ENCODE data around the gene MRPL53.
A peak's percentile ranks its signal among the peaks of the same experiment; 100 is the strongest.
"Not testable (repeated sequence)": the region's sequence is repeated elsewhere in the genome, so short reads cannot be mapped to it uniquely, and the experiment has no call there.

MRPL53 gene

DNA sequence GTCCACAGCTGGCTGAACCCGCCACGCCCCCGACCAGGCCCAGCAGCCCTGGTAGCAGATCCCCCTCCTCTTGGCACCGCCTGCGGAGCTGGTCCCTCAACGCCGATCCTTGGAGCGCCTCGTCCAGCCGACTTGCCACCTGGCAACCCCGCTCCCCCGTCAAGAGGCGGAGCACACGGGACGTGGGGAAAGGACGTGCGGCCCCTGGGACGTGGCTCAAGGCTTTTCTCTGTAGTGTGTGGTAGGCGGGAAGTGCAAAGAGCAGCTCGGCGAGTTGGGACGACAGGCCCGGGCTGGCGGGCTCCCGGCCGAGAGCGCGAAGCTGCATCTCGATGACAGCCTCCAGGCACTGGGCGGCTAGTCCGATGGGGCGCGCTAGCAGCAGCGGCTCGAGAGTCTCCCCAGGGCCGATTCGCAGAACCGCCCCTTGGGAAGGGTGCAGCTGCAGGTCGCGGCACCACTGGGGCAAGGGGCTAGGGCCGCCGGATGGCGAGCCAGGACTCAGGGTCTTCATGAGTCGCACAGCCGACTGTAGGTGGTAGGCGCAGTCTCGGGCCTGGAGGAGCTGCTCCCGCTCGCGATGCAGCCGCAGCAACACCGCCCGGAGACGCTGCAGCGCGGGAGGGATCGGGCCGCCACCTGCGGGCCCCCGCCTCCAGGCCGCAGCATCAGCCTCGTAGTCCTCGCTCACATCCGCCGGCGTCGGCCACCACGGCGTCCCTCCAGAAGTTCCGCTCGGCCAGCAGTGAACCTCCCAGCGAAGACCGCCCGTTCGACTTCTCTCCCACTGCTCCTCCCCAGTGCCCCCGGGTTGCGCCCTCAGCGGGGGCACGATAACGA is 9.7 kb upstream of the MRPL53 start:
- no peak for DNase-seq (ENCODE audit: low spot score)

DNA sequence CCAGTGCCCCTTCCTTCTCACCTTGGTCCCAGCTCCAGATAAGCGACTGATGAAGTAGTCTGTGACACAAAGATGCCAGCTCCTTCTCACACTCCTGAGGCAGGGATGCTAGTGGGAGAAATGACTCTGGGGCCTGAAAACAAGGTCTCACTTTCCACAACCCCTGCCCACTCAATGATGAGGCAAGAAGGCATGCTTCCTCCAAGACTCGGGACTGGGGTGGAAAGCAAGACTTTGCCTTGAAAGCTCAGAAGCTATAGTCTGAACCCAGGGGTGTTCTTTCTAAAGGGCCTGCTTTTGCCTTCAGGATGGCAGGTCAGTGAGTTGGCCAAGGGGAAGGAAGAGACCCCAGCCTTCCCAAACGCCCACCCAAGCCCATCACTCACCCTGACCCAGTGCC is 9.0 kb upstream of the MRPL53 start:
- no peak for DNase-seq (ENCODE audit: low spot score)

DNA sequence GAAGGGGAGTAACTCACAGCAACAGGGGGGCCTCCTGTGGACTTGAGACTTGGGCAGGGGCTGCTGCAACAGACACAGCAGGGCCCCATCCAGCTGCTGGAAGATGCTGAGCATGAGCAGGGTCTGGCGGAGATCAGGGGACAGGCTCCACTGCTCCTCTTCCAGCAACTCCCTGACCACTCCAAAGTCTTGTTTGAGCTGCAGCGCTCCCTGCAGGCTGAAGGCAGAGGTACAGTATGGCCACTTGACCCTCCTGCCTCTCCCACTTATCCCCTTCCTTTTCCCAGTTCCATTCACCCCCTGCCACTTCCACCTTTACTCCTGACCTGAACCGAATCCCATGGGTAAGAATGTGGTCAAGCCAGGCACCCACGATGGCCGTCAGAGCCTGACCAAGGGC is 2.4 kb upstream of the MRPL53 start:
- no peak for DNase-seq (ENCODE audit: low spot score)

DNA sequence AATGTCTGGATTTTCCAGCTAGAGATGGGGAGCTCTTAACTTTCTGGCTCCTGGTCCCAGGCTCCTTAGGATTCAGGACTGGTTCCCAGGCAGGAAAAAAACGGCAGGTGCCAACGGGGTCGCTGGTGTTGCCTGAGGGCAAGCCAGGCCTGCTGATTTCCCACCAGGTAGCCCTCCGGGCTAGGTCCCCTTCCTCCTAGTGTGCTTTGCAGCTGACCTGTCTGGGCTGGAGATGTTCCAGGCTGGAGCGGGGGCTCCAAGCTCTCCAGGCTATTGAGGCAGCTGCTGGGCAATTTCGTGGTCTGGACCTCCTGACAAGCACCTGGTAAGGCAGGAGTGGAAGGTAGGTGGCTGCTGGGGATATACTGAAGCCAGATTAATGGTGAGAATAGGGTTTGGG is 2.0 kb upstream of the MRPL53 start:
- DNase-seq (ENCODE audit: low spot score): no peak

DNA sequence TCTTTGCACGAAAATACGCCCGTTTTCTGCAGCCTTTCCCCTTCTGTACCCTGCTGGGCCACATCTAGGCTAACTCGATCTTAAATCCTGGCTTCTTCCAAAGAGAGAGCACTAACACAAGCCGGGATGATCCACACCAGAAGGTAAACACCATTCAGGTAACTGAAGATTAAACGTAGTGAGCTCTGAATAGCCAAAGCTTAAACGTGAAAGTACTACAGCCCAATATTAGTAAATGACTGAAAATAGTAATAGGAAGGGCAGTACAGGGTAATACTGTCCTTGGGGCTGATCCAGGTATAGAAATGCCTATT is 422 bp upstream of the MRPL53 start:
- DNase-seq (ENCODE audit: low spot score): no peak

DNA sequence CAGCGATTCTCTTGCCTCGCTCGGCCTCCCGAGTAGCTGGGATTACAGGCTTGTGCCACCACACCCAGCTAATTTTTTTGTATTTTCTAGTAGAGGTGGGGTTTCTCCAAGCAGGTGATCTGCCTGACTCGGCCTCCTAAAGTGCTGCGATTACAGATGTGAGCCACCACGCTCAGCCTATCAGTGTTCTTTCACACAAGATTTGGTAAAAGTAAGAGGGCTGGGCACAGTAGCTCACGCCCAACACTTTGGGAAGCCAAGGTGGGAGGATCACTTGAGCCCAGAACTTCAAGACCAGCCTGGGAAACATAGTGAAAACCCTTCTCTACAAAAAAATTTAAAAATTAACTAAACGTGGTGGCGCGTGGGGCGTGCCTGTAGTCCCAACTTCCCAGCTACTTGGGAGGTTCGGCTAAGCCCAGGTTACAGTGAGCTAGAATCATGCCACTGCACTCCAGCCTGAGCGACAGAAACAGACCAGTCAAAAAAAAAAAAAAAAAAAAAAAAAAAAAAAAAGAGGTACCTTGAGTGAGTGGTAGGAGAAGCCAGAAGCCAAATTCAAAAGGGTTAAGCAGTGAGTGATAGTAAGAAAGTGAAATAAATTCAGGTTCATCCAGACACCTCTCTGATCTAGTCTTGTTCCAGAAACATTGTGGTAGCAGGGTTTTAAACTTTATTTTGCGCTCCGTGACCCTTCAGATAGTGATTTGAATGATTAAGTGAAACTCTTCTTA is 981 bp downstream of the MRPL53 start:
- no peak for DNase-seq (ENCODE audit: low spot score)

DNA sequence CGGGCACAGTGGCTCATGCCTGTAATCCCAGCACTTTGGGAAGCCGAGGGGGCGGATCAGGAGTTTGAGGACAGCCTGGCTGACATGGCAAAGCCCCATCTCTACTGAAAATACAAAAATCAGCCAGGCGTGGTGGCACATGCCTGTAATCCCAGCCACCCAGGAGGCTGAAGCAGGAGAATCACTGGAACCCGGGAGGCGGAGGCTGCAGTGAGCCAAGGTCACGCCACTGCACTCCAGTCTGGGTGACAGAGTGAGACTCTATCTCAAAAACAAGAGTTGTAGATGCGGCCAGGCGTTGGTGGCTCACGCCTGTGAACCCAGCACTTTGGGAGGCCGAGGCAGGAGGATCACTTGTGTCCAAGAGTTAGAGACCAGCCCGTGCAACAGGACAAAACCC is 1.7 kb downstream of the MRPL53 start:
- not testable (repeated sequence) for DNase-seq (ENCODE audit: low spot score)

DNA sequence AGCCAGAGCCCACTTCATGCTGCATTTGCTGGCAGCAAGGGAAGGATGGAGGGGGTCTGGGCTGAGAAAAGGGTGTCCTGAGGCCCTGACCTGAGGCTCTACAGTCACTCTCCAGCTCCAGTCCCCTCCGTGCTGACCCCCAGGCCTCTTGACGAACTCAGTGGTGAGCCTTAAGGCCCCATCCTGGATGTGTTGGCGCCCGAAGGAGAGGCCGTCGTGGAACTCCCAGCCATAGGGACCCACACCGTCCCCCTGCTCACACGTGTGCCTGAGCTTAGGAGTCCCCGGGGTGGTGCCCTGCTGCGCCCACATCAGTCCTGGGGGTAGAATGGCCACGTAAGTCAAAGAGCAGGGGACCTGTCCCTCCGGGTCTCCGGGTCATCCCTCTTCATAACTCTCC is 8.1 kb downstream of the MRPL53 start:
- DNase-seq (ENCODE audit: low spot score): no peak

DNA sequence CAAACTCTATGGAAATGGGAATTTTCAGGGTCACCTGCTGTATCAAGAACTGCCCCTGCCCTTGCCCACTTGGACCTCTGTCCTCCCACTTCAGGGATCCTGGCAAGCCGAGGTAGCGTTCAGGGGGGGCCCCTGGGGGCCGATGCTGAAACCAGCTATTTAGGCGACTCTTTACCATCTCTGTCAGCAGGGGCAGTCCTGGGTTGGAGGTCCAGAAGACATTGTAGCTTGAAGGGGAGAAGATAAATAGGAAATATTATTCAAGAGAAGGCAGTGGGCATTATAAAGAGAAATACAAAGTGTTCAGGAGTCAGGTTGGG is 9.7 kb downstream of the MRPL53 start:
- DNase-seq (ENCODE audit: low spot score): no peak

DNA sequence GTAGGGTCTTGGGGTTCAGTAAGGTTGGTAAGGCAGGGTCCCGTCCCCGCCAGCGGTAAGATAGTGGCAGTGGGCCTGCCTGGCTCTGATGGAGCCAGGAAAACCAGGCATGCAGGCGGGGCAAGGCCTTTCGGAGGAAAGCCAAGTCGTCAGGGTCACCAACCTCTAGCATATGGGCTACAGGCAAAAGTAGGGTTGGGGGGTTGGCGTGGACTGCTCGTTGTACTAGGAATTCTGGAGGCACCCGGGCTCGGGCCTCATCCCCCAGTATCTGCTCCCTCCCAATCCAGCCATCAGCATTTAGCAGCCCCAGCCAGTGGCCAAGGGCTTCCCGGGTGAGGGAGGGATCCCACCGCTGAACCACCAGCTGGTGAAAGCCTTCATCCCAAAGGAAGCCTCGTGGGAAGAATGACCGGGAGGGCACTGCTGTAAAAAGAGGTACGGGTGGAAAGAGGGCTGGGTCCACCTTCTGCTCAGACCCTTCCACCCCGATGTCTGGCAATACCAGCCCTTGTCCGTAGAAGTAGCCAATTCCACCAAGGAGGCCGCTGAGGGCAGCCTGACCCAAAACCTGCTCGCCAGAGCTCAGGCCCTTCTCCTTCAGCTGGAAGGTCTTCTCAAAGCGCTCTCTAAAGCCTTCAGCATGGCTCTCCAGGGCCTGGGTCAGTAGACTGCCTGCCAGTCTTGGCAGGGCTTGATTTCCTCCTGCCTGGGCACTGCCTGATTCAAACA is 10.3 kb downstream of the MRPL53 start:
- no peak for DNase-seq (ENCODE audit: low spot score)

DNA sequence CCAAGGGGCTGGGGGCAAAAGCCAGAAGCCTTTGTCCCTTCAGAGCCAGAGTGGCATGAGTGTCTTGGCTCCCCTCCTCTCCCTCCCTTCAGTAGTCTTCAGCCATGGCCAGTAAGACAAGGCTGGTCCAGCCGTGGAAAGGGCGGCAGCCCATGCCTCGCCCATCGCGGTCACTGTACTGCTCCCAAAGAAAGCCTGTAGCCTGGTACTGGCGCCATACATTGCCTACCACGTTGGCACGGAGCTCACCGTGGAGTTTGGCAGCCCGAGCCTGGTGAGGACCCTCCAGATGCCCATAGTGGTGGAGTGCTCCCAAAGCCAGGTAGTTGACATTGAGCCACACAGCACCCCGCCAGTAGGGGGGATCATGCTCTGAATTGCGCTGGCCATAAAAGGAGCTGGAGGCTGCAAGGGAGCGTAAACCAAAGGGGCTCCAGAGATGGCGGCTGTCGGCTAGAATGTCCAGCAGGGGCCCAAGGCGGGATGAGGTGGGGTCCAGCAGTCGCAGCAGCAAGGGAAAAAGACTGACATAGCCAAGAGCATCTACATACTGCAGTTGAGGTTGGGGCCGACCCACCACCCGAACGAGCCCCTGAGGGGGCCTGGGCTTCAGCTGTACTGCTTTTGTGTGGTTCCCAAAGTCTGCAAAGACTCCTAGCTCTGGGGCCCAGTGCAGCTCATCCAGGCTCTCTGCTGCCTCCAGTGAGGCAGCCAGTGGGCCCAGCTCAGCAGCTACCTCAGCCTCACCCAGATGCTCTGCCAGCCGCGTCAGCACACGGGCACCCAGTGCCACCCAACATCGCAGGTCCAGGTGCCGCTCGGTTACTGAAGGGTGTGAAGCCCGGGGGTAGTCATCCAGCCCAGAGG is 11.1 kb downstream of the MRPL53 start:
- no peak for DNase-seq (ENCODE audit: low spot score)

DNA sequence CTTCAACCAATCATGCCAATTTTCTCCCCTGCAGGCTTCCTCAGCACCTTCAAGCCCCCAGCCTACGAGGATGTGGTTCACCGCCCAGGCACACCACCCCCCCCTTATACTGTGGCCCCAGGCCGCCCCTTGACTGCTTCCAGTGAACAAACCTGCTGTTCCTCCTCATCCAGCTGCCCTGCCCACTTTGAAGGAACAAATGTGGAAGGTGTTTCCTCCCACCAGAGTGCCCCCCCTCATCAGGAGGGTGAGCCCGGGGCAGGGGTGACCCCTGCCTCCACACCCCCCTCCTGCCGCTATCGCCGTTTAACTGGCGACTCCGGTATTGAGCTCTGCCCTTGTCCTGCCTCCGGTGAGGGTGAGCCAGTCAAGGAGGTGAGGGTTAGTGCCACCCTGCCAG is 12.3 kb downstream of the MRPL53 start:
- not testable (repeated sequence) for DNase-seq (ENCODE audit: low spot score)

DNA sequence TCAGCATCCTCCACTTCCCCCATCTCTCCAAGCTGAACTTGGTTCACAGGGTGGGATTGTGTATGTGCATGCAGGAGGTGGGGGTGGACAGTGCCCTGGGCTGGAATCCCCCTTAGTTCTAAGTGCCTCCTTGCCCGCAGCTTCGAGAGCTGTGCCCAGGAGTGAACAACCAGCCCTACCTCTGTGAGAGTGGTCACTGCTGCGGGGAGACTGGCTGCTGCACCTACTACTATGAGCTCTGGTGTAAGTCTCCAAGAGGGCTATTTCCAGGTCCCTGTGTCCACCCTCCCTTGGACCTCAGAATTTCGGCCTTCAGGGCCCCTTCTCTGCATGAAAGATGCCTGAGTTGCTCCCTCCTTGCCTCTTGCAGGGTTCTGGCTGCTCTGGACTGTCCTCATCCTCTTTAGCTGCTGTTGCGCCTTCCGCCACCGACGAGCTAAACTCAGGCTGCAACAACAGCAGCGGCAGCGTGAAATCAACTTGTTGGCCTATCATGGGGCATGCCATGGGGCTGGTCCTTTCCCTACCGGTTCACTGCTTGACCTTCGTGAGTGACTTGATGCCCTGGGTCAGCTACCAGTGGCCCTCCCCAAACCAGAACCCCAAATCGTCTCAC is 12.9 kb downstream of the MRPL53 start:
- not testable (repeated sequence) for DNase-seq (ENCODE audit: low spot score)

DNA sequence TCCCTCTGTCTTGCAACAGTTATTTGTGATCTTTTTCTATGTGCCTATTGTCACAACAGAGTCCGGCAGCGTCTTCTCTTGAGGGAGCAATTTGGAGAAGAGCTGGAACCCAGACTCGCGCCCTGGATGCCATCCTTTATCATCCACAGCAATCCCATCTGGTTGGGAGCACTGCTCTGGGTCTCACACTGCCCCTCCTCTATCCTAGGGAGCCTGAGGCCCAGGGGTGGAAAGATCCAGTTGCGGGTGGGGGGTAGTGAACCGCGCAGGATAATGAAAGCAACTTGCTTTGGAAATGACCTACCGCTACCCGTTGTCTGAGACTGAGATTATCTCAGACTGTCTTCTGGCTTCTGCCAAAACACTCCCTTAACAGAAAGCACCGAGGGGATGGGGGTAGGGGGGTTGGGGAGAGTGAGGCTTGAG is 13.5 kb downstream of the MRPL53 start:
- DNase-seq (ENCODE audit: low spot score): no peak

DNA sequence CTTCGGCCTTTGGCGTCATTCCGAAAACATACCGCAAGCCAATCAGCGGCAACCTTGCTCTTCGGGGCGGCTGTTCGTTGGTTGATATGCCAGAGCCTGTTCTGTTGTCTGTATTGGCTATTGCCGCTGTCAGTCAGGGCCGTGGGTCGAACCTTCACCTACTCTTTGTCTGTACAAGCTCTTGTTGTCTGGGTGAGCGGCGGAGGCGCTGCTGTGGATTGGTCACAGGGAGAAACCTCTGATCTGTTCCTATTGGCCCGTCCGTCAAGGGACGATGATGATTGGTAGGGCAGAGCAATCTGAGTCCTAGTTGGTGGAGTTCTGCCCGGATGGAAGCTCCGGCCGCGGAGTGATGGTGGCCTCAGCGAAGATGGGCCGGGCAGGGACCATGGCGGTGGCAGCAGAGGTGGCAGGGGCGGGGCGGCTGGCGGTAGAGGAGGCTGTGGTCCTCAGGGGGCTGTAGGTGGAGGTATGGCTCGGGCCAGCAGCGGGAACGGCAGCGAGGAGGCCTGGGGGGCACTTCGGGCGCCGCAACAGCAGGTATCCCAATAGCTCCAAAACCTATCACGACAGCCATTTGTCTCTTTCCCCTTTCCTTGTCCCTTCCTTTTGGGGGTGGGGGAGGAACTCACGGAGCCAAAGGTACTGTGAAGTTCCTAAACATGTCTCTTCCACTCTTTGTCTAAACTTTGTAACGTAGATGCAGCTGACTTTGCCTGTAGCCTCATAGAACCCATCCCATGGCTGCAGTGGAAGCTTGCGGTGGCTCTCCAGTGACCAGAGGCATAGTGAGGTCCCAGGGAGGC is 14.1 kb downstream of the MRPL53 start, which contains the start of gene WBP1:
TSS of gene WBP1 (plus strand) at position 307 of the 806 bp plus-strand sequence. CDS start at position 472, 165 bp downstream.
- DNase-seq (ENCODE audit: low spot score): peak; percentile 95

DNA sequence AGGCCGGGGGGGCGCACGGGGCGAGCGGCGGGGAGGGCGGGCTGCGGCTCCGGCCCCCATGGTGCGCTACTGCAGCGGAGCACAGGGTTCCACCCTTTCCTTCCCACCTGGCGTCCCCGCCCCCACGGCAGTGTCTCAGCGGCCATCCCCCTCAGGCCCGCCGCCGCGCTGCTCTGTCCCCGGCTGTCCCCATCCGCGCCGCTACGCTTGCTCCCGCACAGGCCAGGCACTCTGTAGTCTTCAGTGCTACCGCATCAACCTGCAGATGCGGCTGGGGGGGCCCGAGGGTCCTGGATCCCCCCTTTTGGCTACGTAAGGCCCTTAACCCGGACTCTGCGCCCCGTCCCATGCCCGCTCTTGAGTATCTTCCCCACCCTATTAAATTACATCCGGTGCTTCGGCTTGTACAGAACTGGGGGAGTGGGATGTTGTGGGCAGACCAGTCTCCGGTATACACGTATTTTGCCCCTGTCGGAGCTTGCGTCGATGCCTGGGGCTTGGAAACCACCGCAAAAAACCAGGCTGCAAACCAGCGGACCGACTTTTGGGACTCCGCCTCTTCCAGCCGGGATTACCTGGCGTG is 14.8 kb downstream of the MRPL53 start:
- DNase-seq (ENCODE audit: low spot score): peak; percentile 55

DNA sequence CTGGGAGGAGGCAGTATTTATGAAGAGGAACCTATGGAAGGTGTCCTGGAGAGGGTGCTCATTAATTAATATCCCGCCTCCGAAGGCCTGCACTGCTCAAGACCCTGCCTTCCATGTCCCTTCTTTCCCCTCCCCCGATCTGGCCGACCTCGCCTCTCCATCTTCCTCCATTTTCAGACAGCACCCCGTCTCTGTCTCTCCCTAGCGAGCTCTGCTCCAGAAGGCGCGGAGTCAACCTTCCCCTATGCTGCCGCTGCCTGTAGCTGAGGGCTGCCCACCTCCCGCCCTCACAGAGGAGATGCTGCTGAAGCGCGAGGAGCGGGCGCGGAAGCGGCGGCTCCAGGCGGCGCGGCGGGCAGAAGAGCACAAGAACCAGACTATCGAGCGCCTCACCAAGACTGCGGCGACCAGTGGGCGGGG is 15.3 kb downstream of the MRPL53 start:
- no peak for DNase-seq (ENCODE audit: low spot score)

DNA sequence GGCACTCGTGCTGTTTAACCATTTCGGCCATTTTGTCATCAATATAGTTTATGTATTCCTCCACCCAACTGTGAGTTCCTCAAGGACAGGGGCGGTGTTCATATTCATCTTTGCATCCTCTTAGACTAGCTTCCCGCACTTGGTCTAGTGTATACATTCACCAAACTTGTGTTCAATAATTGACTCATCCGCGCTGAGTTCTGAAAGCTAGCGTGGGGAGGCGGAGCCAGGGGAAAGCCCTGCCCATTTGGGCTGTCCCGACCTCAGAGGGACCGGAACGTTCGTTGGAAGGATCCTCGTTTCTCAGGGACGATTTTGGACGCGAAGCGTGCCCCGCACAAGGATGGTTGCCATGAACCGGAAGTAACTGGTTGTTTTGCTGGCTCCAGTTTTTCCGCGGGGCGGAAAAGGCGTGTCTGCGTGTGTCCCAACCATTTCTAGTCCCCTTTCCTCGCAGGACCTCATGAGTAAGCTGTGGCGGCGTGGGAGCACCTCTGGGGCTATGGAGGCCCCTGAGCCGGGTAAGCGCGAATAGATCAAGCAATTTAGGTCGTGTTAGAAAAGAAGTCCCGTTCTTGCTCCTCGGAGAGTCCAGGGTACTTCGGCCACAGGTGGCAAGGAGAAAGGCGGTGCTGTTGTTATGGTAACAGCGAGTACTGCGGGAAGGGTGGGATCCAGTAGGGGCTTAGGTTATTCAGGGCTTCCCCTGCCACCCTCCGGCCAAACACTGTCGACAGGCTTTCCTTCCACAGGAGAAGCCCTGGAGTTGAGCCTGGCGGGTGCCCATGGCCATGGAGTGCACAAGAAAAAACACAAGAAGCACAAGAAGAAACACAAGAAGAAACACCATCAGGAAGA is 17.6 kb downstream of the MRPL53 start, which contains the start of gene INO80B:
TSS of gene INO80B (plus strand) at position 434 of the 858 bp plus-strand sequence. CDS start at position 464, 30 bp downstream.
- DNase-seq (ENCODE audit: low spot score): peak; percentile 68

DNA sequence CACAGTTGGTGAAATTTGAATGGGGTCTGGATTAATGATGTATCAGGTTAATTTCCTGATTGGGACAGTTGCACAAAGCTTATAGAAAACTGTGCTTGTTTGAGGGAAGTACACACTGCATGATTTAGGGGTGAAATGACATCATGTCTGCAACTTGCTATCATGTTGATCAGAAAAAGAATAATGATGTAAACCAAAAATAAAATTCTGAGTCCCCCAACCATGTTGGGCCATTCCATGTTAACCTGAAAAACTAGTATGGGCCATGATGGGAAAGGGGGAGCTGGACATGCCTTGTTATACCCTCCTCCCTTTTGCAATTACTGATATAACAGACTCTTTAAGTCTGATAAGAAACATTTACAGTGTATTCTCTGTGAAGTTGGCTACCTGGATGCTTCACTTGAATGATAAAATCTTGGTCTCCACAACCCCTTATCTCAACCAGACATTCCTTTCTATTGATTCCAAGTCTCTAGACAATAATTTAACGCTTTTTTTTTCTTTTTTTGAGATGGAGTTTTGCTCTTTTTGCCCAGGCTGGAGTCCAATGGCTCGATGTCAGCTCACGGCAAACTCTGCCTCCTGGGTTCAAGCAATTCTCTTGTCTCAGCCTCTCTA is 21.8 kb downstream of the MRPL53 start:
- DNase-seq (ENCODE audit: low spot score): no peak
